ENCODE results near the gene SLC16A6.
"Not testable (repeated sequence)": the region's sequence is repeated elsewhere in the genome, so short reads cannot be mapped to it uniquely, and the experiment has no call there.

The SLC16A6 gene

DNA sequence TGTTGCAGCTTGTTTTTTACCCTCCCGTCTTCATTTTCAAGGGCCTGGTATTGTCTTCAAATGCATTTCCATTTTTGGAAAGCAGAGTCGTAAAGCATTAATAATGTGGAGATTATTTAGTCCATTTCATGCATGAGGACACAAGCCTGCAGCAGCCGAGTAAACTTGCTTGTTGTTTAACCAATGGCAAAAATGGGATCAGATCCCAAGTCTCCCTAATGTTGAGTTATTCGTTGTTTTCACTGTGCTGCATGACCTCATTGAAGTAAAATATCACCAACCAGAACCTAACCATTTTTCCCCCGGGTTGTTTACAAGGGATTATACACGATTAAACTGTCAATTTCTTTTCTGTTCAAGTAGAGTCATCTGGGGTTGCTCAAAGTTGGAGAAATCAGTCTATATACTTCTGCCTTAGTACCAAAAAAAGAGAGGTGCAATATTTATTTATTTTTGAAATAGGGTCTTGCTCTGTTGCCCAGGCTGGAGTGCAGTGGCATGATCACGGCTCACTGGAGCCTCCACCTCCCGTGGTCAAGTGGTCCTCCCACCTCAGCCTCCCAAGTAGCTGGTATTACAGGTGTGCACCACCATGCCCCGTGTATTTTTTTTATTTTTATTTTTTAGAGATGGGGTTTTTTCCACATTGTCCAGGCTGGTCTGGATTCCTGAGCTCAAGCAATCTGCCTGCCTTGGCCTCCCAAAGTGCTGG is 30.7 kb downstream of the SLC16A6 start:
- Histone ChIP-seq H3K9me3 (no peaks in the 10 kb centered on the region), H3K27ac (no peak overlapping the region), H3K4me1 (ENCODE audit: control insufficient read depth in 1 of 2, insufficient read depth in 1 of 2, low read depth in 1 of 2, low read length in 1 of 2) (peaks cover 36 to 43% of the 10 kb centered on the region in 2 experiments), H3K36me3 (peaks cover 10% of the 10 kb centered on the region), H3K27me3 (no peaks in the 10 kb centered on the region), H3K4me3 (ENCODE audit: low read depth in 1 of 2, low read length in 1 of 2) (no peak overlapping the region)
- TF ChIP-seq, protein P1, sequence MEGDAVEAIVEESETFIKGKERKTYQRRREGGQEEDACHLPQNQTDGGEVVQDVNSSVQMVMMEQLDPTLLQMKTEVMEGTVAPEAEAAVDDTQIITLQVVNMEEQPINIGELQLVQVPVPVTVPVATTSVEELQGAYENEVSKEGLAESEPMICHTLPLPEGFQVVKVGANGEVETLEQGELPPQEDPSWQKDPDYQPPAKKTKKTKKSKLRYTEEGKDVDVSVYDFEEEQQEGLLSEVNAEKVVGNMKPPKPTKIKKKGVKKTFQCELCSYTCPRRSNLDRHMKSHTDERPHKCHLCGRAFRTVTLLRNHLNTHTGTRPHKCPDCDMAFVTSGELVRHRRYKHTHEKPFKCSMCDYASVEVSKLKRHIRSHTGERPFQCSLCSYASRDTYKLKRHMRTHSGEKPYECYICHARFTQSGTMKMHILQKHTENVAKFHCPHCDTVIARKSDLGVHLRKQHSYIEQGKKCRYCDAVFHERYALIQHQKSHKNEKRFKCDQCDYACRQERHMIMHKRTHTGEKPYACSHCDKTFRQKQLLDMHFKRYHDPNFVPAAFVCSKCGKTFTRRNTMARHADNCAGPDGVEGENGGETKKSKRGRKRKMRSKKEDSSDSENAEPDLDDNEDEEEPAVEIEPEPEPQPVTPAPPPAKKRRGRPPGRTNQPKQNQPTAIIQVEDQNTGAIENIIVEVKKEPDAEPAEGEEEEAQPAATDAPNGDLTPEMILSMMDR (IDR thresholded peaks at IDR 0.05): no peak

DNA sequence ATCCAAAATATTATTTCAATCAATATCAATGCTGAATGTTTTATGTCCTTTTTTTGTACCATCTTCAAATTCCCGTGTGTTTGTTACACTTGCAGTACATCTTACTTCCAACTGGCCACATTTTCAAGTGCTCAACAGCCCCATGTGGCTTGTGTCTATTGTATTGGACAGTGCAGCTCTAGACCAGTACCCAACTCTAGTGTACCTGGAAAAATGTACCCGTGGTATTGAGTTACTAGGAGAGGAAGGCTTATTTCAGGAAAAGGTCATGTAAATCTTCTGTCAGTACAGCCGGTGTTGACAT is 31.3 kb downstream of the SLC16A6 start:
- H3K4me3 ChIP-seq (ENCODE audit: low read depth in 1 of 2, low read length in 1 of 2); H3K36me3 ChIP-seq; H3K9me3 ChIP-seq; H3K27me3 ChIP-seq: not testable (repeated sequence)
- Histone ChIP-seq H3K27ac (peak overlapping the region; percentile 56), H3K4me1 (ENCODE audit: control insufficient read depth in 1 of 2, insufficient read depth in 1 of 2, low read depth in 1 of 2, low read length in 1 of 2) (peaks cover 37 to 46% of the 10 kb centered on the region in 2 experiments)

DNA sequence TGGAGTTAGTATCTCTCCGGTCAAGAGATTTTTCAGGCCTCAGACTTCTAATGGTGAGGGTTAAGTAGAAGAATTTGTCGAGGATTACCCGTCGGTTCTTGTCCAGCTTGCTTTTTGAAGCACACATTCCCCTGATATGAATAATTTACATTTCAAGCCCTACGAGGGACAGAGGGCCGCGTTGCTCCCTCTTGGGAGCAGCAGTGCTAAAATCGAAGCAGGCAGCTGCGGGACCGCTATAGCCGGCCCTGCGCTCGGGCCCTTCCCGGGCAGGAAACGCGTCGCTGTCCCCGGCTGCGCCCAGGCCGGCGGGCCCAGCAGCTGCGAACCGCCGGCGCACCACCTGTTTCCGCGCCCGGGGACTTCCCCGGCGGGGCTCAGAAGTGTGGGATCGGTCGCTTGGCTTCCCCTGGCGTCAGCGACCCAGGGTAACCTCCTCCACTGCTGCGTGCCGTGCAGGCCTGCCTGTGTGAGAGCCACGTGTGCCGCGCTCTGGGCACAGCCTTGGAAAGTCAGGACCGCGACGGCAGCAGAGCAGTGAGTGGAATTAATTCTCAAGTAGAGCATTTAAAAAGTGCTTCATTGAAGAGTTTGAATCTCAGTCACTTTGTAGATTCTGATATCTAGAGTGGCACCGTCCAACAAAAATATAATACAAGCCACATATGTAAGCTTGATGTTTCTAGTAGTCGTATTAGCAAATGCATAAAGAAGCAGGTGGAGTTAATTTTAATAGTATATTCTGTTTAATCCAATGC is 31.9 kb downstream of the SLC16A6 start:
- not testable (repeated sequence) for H3K9me3 ChIP-seq; H3K36me3 ChIP-seq; H3K27me3 ChIP-seq; H3K4me3 ChIP-seq (ENCODE audit: low read depth in 1 of 2, low read length in 1 of 2)
- H3K27ac ChIP-seq: peak overlapping the region; percentile 56
- peaks cover 37 to 46% of the 10 kb centered on the region in 2 experiments for H3K4me1 ChIP-seq (ENCODE audit: control insufficient read depth in 1 of 2, insufficient read depth in 1 of 2, low read depth in 1 of 2, low read length in 1 of 2)

DNA sequence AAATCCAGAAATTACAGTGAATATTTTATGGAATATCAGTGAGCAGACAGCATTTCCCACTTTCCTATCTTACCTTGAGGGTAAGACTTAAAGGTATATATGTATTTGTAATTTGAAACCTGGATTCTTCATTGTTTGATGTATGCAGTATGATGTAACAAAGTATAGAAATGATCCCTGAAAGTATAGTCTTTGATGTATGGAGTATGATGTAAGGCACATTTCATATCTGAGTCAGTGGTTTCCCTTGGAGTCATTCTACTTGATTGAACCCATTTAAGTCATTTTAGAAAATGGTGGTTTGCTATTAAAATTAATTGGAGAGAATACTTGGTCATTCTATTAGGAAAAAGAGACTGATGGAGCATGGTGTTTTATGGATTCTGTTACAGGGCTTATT is 33.0 kb downstream of the SLC16A6 start:
- Histone ChIP-seq H3K27ac (no peak overlapping the region), H3K36me3 (peaks cover 9% of the 10 kb centered on the region), H3K4me1 (ENCODE audit: control insufficient read depth in 1 of 2, insufficient read depth in 1 of 2, low read depth in 1 of 2, low read length in 1 of 2) (peaks cover 30 to 36% of the 10 kb centered on the region in 2 experiments), H3K9me3 (no peaks in the 10 kb centered on the region), H3K27me3 (no peaks in the 10 kb centered on the region), H3K4me3 (ENCODE audit: low read depth in 1 of 2, low read length in 1 of 2) (no peak overlapping the region)
- TF ChIP-seq, protein P1 (IDR thresholded peaks at IDR 0.05): no peak

DNA sequence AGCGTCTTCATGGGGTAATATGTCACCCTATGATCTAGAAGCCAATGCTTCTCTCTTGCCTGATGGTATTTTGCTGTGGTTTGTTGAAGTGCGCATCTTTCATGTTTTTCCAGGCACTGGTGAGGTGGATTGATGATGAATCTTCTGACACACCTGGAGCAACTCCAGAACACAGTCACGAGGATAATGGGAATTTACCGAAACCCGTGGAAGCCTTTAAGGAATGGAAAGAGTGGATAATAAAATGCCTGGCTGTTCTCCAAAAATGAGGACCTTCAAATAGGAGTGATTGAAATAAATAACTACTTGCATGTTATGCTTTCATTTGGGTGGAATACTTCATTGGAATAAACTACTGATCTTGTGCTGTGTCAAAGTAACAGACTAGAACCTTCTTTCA is 34.2 kb downstream of the SLC16A6 start:
- H3K9me3 ChIP-seq; H3K4me3 ChIP-seq (ENCODE audit: low read depth in 1 of 2, low read length in 1 of 2); H3K27me3 ChIP-seq: not testable (repeated sequence)
- peak overlapping the region; percentile 67 for H3K27ac ChIP-seq
- peaks cover 27 to 33% of the 10 kb centered on the region in 2 experiments for H3K4me1 ChIP-seq (ENCODE audit: control insufficient read depth in 1 of 2, insufficient read depth in 1 of 2, low read depth in 1 of 2, low read length in 1 of 2)
- peaks cover 15% of the 10 kb centered on the region for H3K36me3 ChIP-seq

DNA sequence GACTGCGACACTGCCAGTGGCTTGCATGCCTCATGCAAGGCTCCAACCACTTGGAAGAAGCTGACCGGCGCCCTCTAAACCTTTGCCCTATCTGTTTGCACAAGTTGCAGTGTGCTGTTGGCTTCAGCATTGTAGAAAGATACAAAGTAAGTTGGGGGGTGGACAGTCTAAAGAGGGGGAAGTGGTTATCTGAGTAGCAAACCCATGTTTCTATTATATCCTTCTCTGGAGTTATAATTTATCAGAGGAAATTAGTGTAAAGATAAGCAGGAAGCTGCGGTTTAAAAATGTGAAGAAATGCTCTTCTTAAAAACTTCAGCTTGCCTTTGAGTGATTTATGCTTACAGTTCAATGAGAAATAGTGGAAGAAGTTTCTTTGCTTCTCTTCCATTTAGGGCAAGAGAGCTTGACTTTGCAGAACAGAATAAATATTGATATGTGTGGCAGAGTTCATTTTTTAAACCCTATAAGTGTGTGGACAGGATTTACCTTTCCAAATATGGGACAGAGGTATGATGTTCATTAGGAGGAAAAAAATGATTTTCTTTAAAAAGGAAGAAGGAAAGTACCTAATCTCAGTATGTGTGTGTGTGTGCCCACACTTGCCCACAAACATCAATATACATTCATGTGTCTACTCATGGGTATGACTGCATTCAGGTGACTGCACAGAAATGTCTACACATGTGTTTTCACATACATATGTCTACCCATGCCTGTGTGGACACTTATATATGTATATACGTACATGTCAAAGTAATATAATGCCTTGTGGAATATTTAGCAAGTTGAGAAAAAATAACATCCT is 35.0 kb downstream of the SLC16A6 start:
- Histone ChIP-seq H3K27ac (peak overlapping the region; percentile 67), H3K9me3 (no peaks in the 10 kb centered on the region), H3K27me3 (no peaks in the 10 kb centered on the region), H3K36me3 (peaks cover 21% of the 10 kb centered on the region), H3K4me3 (ENCODE audit: low read depth in 1 of 2, low read length in 1 of 2) (no peak overlapping the region), H3K4me1 (ENCODE audit: control insufficient read depth in 1 of 2, insufficient read depth in 1 of 2, low read depth in 1 of 2, low read length in 1 of 2) (peaks cover 27 to 33% of the 10 kb centered on the region in 2 experiments)
- TF ChIP-seq, protein P1 (IDR thresholded peaks at IDR 0.05): no peak
